Peyer's patch (tissue), 4 donors: ENCODE measurements around the gene ITGB3.

ENCODE experiments used
- POLR2A ChIP-seq, 2 donors: fragments of 450-650 bp; IDR thresholded peaks; one replicate each; pipeline ENCODE4 v1.5.1; 2017; ENCODE audit warnings: antibody characterized with exemption in 2 of 2, mild to moderate bottlenecking in 2 of 2, moderate library complexity in 2 of 2
- TF ChIP-seq, protein P1 (sequence below), 6 experiments: fragments of 450-650 bp in 4 of 6; fragments of 200-600 bp in 2 of 6; sonication (generic) in 1 of 6; IDR thresholded peaks; one replicate each; pipeline ENCODE4 v1.5.1; 2017 to 2019; ENCODE audit warnings: antibody characterized with exemption in 6 of 6, mild to moderate bottlenecking in 3 of 6, moderate library complexity in 1 of 6

- no peak for TF ChIP-seq POLR2A (IDR thresholded peaks at IDR 0.05)
- TF ChIP-seq, protein P1, sequence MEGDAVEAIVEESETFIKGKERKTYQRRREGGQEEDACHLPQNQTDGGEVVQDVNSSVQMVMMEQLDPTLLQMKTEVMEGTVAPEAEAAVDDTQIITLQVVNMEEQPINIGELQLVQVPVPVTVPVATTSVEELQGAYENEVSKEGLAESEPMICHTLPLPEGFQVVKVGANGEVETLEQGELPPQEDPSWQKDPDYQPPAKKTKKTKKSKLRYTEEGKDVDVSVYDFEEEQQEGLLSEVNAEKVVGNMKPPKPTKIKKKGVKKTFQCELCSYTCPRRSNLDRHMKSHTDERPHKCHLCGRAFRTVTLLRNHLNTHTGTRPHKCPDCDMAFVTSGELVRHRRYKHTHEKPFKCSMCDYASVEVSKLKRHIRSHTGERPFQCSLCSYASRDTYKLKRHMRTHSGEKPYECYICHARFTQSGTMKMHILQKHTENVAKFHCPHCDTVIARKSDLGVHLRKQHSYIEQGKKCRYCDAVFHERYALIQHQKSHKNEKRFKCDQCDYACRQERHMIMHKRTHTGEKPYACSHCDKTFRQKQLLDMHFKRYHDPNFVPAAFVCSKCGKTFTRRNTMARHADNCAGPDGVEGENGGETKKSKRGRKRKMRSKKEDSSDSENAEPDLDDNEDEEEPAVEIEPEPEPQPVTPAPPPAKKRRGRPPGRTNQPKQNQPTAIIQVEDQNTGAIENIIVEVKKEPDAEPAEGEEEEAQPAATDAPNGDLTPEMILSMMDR (IDR thresholded peaks at IDR 0.05) = no peak
Observed at GRCh38 chr17:47221154-47221553, 32.5 kb upstream of the ITGB3 start.
